Measurements from ENCODE around the gene MAST2.
"Not testable (repeated sequence)": the region's sequence is repeated elsewhere in the genome, so short reads cannot be mapped to it uniquely, and the experiment has no call there.

- TF ChIP-seq CTCF, POLR2AphosphoS5 (IDR thresholded peaks at IDR 0.05): not testable (repeated sequence)
Measured at GRCh38 chr1:45838322-45838721, 34.9 kb downstream of the MAST2 start.

Data from breast epithelium (tissue), 3 donors.